Right cardiac atrium (tissue), 5 donors: ENCODE data around the gene SF3A1. TPM values are rescaled to one million over a fixed set of nuclear protein-coding genes. Genes with fewer than 3 reads are reported as not detected.

Experiments
- ATAC-seq, 2 donors: fragments of 200-7000 bp; cut with Tn5 transposase; one replicate each; pipeline versions ENCODE4 v1.8.0 to v1.9.1; 2020; ENCODE audit warnings: moderate library complexity in 2 of 2, mild to moderate bottlenecking in 1 of 2
- DNase-seq, 3 donors: peaks; one replicate each; pipeline ENCODE4 v3.0.0-alpha.2; 2020
- H3K27ac ChIP-seq: one replicate; pipeline ENCODE4 v1.5.1; 2013; ENCODE audit warnings: mild to moderate bottlenecking, low read length, control low read depth, moderate library complexity
- H3K27me3 ChIP-seq: one replicate; pipeline ENCODE4 v1.6.1; 2013; ENCODE audit not compliant: control insufficient read depth, insufficient read depth
- H3K4me1 ChIP-seq: one replicate; pipeline ENCODE4 v1.6.1; 2013; ENCODE audit warnings: low read length; ENCODE audit not compliant: control insufficient read depth, insufficient read depth
- H3K4me3 ChIP-seq: one replicate; pipeline ENCODE4 v1.5.1; 2013; ENCODE audit warnings: low read length, control low read depth
- H3K9me3 ChIP-seq: one replicate; pipeline ENCODE4 v1.6.1; 2013; ENCODE audit warnings: low read length; ENCODE audit not compliant: control insufficient read depth
- WGBS: extraction: QIAGEN DNeasy Blood & Tissue Kit; methylation state at CpG from one replicate; pipeline ENCODE4 v1.1.7; 2013; 5-methylcytosine and 5-hydroxymethylcytosine counted together
- intact Hi-C, 4 donors: fragments of 100-400 bp; cut with DNase I; formaldehyde crosslinking; loops; one replicate each; pipeline versions ENCODE4 v1.11.0 to v1.14.0; 2022 to 2023
- polyA plus RNA-seq: library from polyadenylated mRNA; stranded (reverse); fragments of 200-250 nt; gene quantifications from one replicate; pipeline ENCODE4 v1.2.3, GENCODE V29; 2013
- total RNA-seq, 4 donors: library from RNA; stranded (reverse); fragmentation: NEBNext Ultra II Directional; extraction: Animal tissue kit (Norgen Biotek cat#: 25700); gene quantifications; one replicate each; pipeline ENCODE4 v1.2.1, GENCODE V29; 2021
- donor health status: healthy with polysubstance abuse.
- donor health status: DM: no; HTN: yes; CAD: no.
- donor health status: DM: no; HTN: no; CAD: no.
- donor health status: DM: no; HTN: yes; CAD: no; lungs with severe emphysema.
- donor health status: DM: yes; HTN: yes; CAD: no.

SF3A1 gene
- total and polyA plus RNA-seq, 5 donors, result 16.2 to 110 (median 107) TPM

DNA sequence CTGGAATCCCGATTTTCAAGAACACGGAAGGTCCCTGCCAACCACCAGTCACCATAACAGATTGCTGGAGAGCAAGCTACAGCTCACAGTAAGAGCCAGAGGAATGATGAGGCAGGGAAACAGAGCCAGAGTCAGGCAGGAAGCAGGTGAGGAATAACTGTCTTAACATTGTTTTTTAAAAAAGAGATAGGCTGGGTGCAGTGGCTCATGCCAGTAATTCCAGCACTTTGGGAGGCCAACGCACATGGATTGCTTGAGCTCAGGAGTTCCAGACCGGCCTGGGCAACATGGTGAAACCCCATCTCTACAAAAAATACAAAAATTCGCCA lies 53.9 kb downstream of the SF3A1 start:
- Histone ChIP-seq H3K9me3 (no peaks in the 10 kb centered on the region), H3K4me1 (peaks cover 40% of the 10 kb centered on the region), H3K27ac (peak overlapping the region; percentile 92), H3K27me3 (no peaks in the 10 kb centered on the region), H3K4me3 (no peak overlapping the region)
- ATAC-seq (no peak), DNase-seq (peak in 1 of 3 donors; percentile 19)
- intact Hi-C loops, result no loop called here
- WGBS, result 73% methylated on average over 5 of the region's 5 CpGs

DNA sequence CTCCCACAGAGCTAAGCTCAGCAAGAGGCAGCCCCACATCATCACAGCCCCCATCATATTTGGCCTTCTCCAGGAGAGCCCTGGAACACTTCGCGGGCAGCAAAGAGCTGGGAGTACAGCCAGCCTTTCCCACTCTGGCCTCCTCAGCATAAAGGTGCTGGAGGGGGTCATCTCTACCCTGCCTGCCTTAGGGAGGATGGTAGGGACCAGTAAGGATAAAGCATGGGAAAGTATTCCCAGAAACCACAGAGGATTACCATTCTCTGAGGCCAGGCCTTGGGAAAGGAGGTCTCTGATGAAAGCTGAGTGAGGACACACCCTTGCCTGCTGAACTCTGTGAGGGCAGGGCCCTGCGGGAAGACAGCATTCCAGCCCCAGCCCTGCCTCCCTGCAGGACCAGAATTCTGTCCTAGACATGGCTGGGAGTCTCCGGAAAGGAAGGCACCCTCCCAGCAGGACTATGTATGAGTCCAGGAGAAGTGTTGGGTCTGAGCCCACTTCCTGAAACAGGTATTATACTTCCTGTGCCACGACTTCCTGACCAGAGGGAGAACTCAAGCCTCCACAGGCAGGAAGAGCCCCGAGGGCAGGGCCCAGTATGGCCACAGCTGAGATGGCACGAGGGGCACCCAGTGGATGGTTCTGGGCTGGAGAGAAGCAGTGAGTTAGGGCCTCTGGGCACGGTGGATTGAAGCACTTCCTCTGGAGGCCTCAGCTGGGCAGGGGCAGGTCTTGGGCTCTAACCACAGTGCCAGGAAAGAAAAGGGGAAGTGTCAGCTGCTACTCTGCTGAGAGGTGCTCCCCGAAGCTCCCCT lies 54.5 kb downstream of the SF3A1 start:
- Histone ChIP-seq H3K4me1 (peaks cover 39% of the 10 kb centered on the region), H3K9me3 (no peaks in the 10 kb centered on the region), H3K27me3 (no peaks in the 10 kb centered on the region), H3K27ac (peak overlapping the region; percentile 92), H3K4me3 (no peak overlapping the region)
- WGBS, result 50% methylated on average over 9 of the region's 9 CpGs
- peak; percentile 44 to 68 for ATAC-seq
- DNase-seq, result peak; percentile 45 to 75 (median 56)
- intact Hi-C loops, result no loop called here

DNA sequence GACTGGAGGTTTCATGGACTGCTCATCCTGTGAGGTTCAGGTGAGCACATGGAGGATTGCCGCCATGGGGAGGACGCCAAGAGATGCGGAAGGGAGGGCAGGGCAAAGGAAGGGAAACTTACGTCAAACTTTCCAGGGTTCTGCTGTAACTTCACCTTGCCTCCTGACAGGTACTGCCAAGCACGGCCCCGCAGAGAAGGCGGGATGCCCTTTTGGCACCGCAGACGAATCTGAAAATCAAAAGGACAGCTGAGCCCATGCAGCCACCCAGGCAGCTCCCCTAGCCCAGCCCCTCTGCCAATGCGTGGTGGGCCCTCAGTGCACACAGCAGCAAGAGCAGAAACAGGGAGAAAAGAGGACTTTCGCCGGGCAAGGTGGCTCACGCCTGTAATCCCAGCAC lies 57.4 kb downstream of the SF3A1 start:
- intact Hi-C loops, result no loop called here
- H3K4me1 ChIP-seq, result peaks cover 19% of the 10 kb centered on the region
- peak in 2 of 3 donors; percentile 4 to 25 for DNase-seq
- H3K27ac ChIP-seq, result no peak overlapping the region
- WGBS, result 95% methylated on average over 13 of the region's 13 CpGs
- no peak overlapping the region for H3K4me3 ChIP-seq
- no peaks in the 10 kb centered on the region for H3K9me3 ChIP-seq
- no peaks in the 10 kb centered on the region for H3K27me3 ChIP-seq
- no peak for ATAC-seq

DNA sequence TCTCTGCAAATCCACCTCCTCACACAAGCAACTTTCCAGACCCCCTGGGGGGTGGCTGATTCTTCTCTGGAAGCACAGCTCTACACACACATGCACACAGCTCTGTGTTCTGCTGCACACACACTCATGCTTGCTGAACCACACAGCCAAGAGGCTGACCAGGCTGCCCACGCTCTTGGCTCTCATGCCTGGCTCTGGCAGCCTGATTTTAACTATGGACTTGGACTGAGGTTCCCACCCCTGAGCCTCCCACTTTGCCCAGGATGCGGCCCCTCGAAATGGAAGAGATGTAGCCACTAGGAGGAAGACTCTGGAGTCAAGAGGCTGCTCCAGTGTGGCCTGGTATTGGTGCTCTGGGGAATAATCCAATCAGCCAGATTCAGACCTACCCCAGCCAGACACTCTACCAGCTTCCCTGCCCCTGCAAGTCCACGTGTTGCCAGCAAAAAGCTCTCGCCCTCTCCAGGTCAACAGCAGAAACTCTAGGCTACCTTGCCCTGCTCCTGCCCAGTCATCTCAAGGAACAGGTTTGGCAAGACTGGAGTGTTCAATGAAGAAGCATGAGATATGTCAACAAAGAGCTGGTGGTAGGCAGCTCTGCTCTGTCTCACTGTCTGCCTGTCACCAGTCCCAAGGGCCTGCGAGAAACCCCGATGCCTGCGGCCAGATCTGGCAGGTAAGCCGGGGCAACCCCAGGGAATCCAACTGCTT lies 58.5 kb downstream of the SF3A1 start:
- ATAC-seq (no peak), DNase-seq (peak in 1 of 3 donors; percentile 16)
- Histone ChIP-seq H3K27ac (no peak overlapping the region), H3K4me3 (no peak overlapping the region), H3K4me1 (peaks cover 11% of the 10 kb centered on the region), H3K27me3 (no peaks in the 10 kb centered on the region), H3K9me3 (no peaks in the 10 kb centered on the region)
- intact Hi-C loops, result no loop called here
- 86% methylated on average over 9 of the region's 9 CpGs for WGBS

DNA sequence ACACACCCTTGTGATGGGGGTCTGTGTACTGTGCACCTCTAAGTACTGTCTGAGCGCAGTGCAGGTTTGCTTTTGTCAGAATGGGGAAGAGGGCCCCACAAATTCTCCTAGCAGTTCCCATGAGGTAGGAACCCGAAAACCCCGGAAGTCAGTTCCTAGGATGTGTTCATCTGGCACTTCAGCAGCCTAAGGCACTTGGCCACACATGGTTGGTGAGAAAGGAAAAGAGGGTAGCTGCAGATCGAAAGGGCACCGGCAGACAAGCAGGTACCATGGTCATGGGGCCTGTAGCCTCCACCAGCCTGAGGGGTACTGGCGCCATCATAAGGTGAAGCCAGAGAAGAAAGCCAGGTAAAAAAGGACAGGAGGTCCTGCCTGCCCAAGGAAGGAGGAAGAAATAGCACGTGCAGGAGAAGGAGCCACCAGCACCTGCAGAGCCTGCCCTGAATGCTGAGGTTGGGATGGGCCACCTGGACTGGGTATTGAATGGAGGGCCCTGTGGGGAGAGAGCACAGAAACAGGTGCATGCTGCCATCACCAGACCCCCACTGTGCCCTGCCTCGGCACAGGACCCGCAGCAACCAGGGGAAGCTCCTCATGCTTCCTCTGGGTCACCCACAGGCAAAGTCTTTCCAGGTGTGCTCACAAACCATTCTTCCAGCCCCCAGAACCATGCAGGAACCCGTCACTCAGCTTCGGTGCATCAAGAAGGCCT lies 59.3 kb downstream of the SF3A1 start:
- DNase-seq (peak in 1 of 3 donors; percentile 19), ATAC-seq (no peak)
- intact Hi-C loops, result no loop called here
- Histone ChIP-seq H3K9me3 (no peaks in the 10 kb centered on the region), H3K27ac (no peak overlapping the region), H3K27me3 (no peaks in the 10 kb centered on the region), H3K4me3 (no peak overlapping the region), H3K4me1 (peaks cover 11% of the 10 kb centered on the region)
- WGBS, result 94% methylated on average over 11 of the region's 11 CpGs

DNA sequence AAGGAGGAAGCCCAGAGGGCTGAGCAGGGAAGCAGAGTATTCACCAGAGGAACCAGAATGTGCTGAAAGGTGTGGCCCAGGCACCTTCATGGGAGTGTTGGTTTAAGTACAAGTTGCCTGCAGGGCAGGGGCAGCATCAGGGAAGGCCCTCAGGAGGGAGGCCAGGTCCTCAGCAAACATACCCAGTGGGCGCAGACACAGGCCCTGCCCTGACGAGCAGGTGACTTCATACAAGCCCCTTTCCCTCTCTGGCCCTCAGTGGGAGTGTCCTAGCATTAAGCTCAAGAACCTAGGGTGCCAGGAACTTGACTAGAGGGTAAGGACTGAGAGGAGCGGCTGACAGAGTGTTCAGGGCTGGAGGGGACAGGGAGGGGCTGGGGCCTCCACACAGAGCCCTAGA lies 59.9 kb downstream of the SF3A1 start:
- 85% methylated on average over 3 of the region's 3 CpGs for WGBS
- intact Hi-C loops, result no loop called here
- Histone ChIP-seq H3K27ac (no peak overlapping the region), H3K4me1 (peaks cover 9% of the 10 kb centered on the region), H3K9me3 (no peaks in the 10 kb centered on the region), H3K27me3 (no peaks in the 10 kb centered on the region), H3K4me3 (no peak overlapping the region)
- no peak for ATAC-seq
- DNase-seq, result peak in 2 of 3 donors; percentile 3 to 23

DNA sequence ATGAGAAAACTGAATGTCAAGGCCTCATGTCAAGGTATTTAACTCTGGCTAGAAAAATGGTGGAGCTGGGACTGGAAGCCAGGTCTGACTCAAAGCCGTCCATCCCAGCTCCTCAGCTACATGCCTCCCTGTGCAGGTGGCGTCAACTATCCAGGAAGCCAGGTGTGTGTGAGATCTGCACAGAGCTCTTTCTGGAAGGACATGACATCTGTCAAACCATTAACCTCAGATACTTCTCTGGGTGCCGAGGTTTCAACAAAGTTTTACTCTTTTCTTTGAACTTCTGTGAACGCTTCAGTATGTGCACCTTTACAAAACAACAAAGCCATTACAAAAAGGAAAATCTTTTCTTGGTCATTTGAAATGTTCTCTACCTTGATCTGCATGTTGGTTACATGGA lies 60.4 kb downstream of the SF3A1 start:
- H3K4me1 ChIP-seq, result peaks cover 4% of the 10 kb centered on the region
- ATAC-seq (no peak), DNase-seq (no peak)
- H3K27ac ChIP-seq, result no peak overlapping the region
- no peak overlapping the region for H3K4me3 ChIP-seq
- intact Hi-C loops, result no loop called here
- no peaks in the 10 kb centered on the region for H3K27me3 ChIP-seq
- 95% methylated on average over 4 of the region's 4 CpGs for WGBS
- H3K9me3 ChIP-seq, result no peaks in the 10 kb centered on the region

DNA sequence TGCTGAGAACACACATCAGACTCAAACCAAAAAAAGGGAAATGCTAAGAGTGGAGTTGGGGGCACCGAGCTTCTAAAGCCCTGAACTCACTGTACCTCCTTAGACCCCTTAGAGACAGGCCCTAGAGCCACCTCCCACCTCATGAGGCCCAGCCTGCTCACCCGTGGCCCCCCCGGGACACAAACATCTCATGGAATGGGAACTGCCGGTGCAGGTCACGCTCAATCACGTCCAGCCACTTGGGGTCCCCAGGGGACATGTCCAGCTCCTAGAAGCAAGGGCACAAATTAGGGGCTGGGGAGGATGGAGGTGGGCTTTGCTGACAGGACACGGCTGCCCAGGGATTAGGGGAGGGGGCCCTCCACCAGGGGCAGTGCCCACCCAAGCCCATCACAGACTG lies 61.1 kb downstream of the SF3A1 start:
- Histone ChIP-seq H3K27ac (no peak overlapping the region), H3K4me1 (peaks cover 8% of the 10 kb centered on the region), H3K4me3 (no peak overlapping the region), H3K27me3 (no peaks in the 10 kb centered on the region), H3K9me3 (no peaks in the 10 kb centered on the region)
- DNase-seq (peak in 2 of 3 donors; percentile 36 to 39), ATAC-seq (no peak)
- intact Hi-C loops, result no loop called here
- WGBS, result 70% methylated on average over 7 of the region's 7 CpGs

GRCh38 chr22:30294830-30295229 lies 61.9 kb downstream of the SF3A1 start:
- intact Hi-C loops, result loop anchor here in 1 of 4 donors (5.0 kb wide), 1 partner anchor 37 kb away; no protein-coding TSS in a partner anchor
- no peak overlapping the region for H3K4me3 ChIP-seq
- DNase-seq (peak in 2 of 3 donors; percentile 51 to 52), ATAC-seq (no peak)
- no peak overlapping the region for H3K27ac ChIP-seq
- no peaks in the 10 kb centered on the region for H3K27me3 ChIP-seq
- peaks cover 14% of the 10 kb centered on the region for H3K4me1 ChIP-seq
- WGBS, result 91% methylated on average over 11 of the region's 11 CpGs
- H3K9me3 ChIP-seq, result no peaks in the 10 kb centered on the region

- Histone ChIP-seq H3K4me1 (peaks cover 14% of the 10 kb centered on the region), H3K27ac (no peak overlapping the region), H3K9me3 (no peaks in the 10 kb centered on the region), H3K27me3 (no peaks in the 10 kb centered on the region), H3K4me3 (no peak overlapping the region)
- intact Hi-C loops, result loop anchor here in 1 of 4 donors (5.0 kb wide), 1 partner anchor 38 kb away; no protein-coding TSS in a partner anchor
- ATAC-seq (no peak), DNase-seq (peak in 2 of 3 donors; percentile 28 to 34)
- 92% methylated on average over 9 of the region's 9 CpGs for WGBS
These were observed 62.6 kb downstream of the SF3A1 start for GRCh38 chr22:30294066-30294465.

DNA sequence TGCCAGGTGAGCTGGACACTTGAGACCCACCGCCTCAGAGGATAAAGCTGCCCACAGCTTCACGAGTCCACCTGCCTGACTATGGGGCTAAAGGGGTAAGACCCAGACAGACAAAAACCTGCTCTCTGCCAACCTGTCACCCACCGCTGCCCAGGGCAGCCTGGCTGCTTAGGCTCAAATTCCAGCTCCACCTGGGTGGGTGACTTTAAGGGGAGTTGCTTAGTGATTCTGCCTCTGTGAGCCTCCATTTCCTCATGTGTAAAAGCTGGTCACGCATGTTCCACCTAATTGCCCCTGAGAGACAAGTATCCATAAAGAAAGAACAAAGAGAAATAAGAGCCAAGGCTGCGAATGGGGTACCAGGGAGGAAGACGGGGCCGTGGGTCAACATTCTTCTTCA lies 63.7 kb downstream of the SF3A1 start:
- ATAC-seq (no peak), DNase-seq (peak in 1 of 3 donors; percentile 39)
- 92% methylated on average over 7 of the region's 7 CpGs for WGBS
- intact Hi-C loops, result loop anchor here in 1 of 4 donors (5.0 kb wide), 1 partner anchor 39 kb away; no protein-coding TSS in a partner anchor
- H3K4me3 ChIP-seq, result no peak overlapping the region
- H3K27me3 ChIP-seq, result no peaks in the 10 kb centered on the region
- peaks cover 14% of the 10 kb centered on the region for H3K4me1 ChIP-seq
- H3K27ac ChIP-seq, result no peak overlapping the region
- no peaks in the 10 kb centered on the region for H3K9me3 ChIP-seq
